CD4-positive, alpha-beta T cell treated with Interleukin-17A for 4 hours (primary cell): ENCODE results near the gene NRIP1.
A peak's percentile ranks its signal among the peaks of the same experiment; 100 is the strongest.
"Not testable (repeated sequence)": the region's sequence is repeated elsewhere in the genome, so short reads cannot be mapped to it uniquely, and the experiment has no call there.

Experiments
- DNase-seq: peaks from one replicate; pipeline ENCODE4 v3.0.0-alpha.2; 2020; ENCODE audit warnings: mixed read lengths

NRIP1 gene

DNA sequence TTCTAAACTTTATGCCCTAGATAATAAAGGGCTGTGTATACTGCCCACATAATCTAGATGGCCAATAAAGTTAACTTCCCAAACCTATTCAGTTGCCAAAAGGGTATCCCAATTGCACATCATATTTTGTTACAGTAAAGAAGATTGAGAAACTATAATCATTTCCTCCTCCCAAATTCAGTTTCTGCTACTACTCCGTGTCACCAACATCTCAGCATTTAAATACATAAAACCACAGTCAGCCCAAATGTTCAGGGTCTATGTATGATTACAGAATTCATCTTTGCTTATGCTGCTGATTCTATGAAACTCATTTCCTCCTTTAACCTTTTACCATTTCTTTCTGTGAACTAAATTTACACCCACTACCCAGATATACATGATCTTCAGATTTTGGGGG, 28.6 kb downstream of the NRIP1 start:
- DNase-seq = no peak

- no peak for DNase-seq
Measured at GRCh38 chr21:15034126-15034853, 30.5 kb downstream of the NRIP1 start.

- no peak for DNase-seq
Measured at GRCh38 chr21:15031790-15032357, 32.9 kb downstream of the NRIP1 start.

DNA sequence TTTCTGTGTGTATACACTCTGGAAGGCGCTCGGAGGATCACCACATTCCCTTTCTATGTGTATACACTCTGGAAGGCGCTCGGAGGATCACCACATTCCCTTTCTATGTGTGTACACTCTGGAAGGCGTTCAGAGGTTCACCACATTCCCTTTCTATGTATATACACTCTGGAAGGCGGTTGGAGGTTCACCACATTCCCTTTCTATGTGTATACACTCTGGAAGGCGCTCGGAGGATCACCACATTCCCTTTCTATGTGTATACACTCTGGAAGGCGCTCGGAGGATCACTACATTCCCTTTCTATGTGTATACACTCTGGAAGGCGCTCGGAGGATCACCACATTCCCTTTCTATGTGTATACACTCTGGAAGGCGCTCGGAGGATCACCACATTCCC, 33.4 kb downstream of the NRIP1 start:
- DNase-seq = not testable (repeated sequence)

DNA sequence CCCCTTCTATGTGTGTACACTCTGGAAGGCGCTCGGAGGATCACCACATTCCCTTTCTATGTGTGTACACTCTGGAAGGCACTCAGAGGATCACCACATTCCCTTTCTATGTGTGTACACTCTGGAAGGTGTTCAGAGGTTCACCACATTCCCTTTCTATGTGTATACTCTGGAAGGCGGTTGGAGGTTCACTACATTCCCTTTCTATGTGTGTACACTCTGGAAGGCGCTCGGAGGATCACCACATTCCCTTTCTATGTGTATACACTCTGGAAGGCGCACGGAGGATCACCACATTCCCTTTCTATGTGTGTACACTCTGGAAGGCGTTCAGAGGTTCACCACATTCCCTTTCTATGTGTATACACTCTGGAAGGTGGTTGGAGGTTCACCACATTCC, 33.9 kb downstream of the NRIP1 start:
- DNase-seq = not testable (repeated sequence)

DNA sequence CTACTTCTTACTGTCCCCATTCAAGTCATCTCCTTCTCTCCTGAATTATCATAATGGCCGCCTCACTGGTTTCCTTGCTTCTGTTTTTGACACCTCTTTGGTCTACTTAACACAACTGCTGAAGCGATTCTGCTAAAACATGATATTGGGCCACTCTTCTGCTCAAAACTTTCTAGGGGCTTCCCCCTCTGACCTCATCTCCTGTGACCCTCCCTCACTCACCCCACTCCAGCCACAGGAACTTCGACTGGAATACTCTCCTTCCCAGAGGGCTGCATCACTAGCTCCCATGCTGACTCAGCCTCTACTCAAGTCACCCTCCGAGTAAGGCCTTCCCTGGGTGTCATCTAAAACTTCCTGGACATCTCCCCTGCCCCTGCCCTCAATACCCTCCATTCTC, 35.7 kb downstream of the NRIP1 start:
- no peak for DNase-seq

DNA sequence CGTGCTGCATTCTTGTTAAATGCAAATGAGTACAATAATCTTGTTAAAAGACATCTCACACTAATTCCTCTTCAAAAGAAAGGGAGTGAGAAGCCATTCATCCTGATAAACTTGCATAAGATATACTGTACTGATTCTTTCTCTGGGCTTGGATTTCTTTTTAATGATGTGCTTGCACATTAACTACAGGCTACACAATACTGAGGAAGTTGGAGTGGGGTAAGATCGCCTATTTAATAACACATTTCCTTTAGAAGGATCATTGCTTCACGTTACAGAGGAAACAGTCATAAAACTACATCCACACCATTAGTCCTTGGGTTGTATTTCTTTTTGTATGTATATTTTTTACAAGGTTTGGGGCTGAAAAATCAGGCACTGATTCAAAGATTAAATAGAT, 36.6 kb downstream of the NRIP1 start:
- DNase-seq = no peak

- DNase-seq = no peak
Measured at GRCh38 chr21:15027056-15027455, 37.7 kb downstream of the NRIP1 start.

- DNase-seq = no peak
Measured at GRCh38 chr21:15026370-15026769, 38.4 kb downstream of the NRIP1 start.

DNA sequence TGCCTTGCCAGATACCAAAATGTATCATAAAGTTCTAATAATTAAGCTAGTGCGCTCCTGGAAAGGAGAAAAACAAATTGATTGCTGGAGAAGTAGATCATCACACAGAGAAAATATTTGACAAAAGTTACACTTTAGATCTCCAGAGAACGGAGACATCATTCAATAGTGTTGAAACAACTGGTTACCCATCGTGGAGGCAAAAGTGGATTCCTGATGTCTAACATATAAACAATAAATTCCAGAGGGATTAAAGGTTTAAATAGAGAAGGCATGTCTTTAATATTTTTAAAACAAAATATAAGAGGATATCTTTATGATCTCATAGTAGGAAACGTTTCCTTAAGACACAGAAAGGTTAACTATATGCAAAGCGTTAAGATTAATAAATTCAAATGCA, 41.0 kb downstream of the NRIP1 start:
- DNase-seq = no peak

DNA sequence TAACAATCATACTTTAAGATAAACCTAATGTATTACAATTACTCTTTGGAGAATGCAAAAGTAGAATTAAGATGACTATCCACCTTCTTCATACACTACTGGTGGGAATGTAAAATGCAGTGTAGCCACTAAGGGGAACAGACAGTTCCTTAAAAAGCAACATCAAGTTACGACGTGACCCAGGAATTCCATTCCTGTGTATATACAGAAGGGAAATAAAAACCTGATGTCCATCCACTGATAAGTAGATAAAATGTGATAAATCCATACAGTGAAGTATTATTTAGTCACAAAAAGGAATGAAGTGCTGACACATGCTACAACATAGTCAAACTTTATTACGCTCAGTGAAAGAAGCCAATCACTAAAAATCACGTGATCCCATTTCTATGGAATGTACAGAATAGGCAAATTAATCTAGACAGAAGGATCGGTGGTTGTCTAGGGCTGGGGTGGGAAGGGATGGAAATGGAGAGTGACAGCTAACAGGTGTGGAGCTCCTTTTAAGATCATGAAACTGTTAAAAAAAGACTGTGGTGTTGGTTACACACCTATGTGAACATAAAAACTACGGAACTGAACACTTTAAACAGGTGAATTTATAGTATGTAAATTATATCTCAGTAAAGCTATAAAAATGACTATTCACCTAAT, 42.1 kb downstream of the NRIP1 start:
- no peak for DNase-seq

DNA sequence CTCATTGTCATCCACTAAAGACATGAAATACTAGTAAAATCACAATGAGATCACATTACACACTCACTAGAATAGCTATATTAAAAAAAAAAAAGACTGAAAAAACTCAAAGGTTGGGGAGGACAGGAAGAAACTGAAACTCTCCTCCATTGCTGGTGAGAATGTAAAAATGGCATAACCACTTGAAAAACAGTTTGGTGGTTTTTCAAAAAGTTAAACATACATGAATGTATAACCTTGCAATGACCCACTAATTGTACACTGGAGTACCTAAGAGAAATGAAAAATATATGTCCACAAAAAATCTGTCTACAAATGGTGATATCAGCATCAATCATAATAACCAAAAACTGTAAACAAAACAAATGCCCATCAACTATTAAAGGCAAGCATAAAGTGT, 44.0 kb downstream of the NRIP1 start:
- DNase-seq = no peak

- DNase-seq = no peak
Measured at GRCh38 chr21:15018382-15018781, 46.4 kb downstream of the NRIP1 start.

DNA sequence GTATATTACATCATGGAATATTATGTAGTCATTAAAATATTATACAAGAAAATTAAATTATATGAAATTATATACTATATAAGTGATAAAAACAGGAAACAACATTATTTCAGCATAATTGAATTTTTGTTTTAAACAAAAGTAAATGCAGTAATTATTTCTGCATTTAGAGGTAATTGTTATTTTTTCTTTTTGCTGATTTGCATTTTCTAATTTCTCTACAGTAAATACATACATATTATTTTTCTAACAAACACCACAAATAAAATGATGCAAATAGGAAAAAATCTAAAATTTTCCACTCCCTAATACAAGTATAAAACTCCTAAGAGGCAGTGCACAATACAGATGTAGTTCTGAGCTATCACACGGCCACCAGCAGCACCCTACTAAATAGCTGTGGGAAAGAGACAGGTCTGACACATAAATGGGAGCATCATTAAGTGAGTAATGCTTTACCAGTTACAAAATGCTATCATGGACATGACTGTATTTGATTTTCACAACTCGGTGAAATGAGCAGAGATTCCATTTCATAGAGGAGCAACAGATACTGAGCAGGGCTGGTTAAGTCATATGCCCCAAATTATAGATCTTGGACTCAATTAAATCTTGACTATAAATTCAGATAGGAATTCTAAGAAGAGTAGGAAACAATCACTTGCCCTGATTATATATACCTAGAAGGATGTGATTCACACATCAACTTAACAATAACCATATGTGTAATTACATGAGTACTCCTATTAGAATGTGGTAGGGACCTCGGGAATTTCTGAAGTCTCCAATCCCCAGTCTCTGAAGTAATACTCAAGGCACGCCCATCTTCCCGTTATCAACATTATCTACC, 49.0 kb downstream of the NRIP1 start:
- DNase-seq = no peak

DNA sequence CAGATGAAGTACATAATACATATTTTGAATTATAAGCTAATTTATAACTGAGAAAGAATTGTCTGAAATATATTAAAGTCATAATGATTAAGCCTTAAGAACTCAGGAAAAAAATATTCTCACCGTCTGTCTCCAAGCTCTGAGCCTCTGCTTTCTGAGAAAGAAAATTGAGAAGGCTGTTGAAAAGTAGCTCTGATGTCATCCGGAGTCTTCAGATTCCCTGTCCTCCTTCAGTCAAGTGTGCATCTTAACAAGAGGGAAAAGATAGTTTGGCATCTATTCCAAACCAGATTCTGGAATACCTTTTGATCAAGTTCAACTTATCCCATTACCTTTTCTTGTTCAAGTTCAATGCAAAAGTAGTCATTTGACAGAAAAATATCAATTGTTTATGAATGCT, 50.6 kb downstream of the NRIP1 start:
- no peak for DNase-seq

DNA sequence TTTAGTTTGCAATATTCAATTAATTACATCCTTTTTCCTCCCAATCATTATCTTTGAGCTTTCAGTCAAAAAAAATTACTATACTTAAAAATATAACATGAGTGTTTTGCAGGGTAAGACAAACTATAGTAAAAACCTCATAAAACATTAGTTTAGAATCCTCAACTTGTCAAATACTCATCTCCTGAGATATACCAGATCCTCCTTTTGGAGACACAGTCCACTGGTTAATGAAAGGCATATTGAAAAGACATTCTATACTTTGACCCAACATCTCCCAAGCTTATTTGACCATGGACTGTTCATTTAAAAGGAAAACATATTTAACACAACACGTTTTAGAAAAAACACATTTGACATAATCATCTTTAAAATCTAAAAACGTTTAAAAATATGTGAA, 52.8 kb downstream of the NRIP1 start:
- DNase-seq = no peak

DNA sequence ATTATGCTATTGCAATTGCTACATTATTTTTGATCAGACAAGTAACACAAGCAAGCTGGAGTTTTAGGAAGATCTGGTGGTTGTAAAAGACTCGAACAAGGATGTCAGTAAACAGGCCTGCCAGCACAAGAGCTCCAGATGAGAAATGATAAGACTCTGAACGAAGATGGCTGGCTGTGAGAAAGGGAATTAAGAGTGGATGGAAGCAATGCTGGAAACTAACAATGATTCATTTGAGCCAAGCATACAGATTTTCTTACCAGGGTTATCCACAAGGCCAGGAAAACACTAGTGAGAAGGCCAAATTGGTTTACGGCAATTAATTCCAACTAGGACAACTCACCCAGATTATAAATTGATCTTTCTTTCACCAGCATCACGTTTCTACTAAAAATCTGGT, 54.2 kb downstream of the NRIP1 start:
- DNase-seq = no peak

GRCh38 chr21:15009837-15010363, 54.9 kb downstream of the NRIP1 start:
- no peak for DNase-seq

GRCh38 chr21:15007716-15008296, 57.0 kb downstream of the NRIP1 start:
- no peak for DNase-seq

- DNase-seq = no peak
Measured at GRCh38 chr21:15006594-15007230, 58.1 kb downstream of the NRIP1 start.

DNA sequence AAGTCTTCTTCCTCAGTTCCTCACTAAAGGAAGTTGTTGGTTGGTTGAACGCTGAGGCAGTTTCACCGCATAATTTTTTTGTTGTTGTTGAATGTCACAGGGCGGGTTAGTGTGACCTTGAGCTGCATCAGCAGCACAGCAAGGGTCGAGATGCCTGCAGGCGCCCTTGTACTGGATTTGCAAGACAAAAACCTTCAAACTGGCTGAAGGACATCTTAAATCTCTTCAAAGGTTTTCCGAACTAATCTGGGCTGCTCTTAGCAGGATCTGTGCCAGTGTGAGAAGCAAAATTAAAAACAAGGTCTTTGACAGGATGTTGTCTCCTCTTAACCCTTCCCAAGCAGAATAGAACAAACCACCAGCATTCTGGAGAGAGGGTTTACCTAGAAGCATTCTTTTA, 59.4 kb downstream of the NRIP1 start:
- DNase-seq = peak; percentile 26

GRCh38 chr21:15004721-15005370, 60.0 kb downstream of the NRIP1 start:
- no peak for DNase-seq
